ENCODE data around the gene PRR12.

The PRR12 gene

GRCh38 chr19:49591731-49592485, 926 bp downstream of the PRR12 start:
- peak; percentile 30 to 40 for DNase-seq

GRCh38 chr19:49592486-49593232, 1.7 kb downstream of the PRR12 start:
- DNase-seq, result no peak

GRCh38 chr19:49593233-49594113, 2.5 kb downstream of the PRR12 start:
- peak; percentile 92 for DNase-seq

GRCh38 chr19:49594157-49594992, 3.4 kb downstream of the PRR12 start:
- no peak for DNase-seq

- no peak for DNase-seq
These were observed 4.2 kb downstream of the PRR12 start for GRCh38 chr19:49594993-49595818.

GRCh38 chr19:49595819-49596404, 4.9 kb downstream of the PRR12 start:
- no peak for DNase-seq

- no peak for DNase-seq
These were observed 5.4 kb downstream of the PRR12 start for GRCh38 chr19:49596407-49596806.

GRCh38 chr19:49596954-49597702, 6.1 kb downstream of the PRR12 start:
- no peak for DNase-seq

GRCh38 chr19:49597703-49597974, 6.7 kb downstream of the PRR12 start:
- DNase-seq, result no peak

- DNase-seq, result no peak
These were observed 8.7 kb downstream of the PRR12 start for GRCh38 chr19:49599378-49600295.

GRCh38 chr19:49601482-49602038, 10.6 kb downstream of the PRR12 start:
- DNase-seq, result no peak

GRCh38 chr19:49602806-49603205, 11.8 kb downstream of the PRR12 start:
- no peak for DNase-seq

- no peak for DNase-seq
These were observed 14.6 kb downstream of the PRR12 start for GRCh38 chr19:49605605-49606004.

- DNase-seq, result no peak
These were observed 18.6 kb downstream of the PRR12 start for GRCh38 chr19:49609499-49610092.

- DNase-seq, result no peak
These were observed 22.4 kb downstream of the PRR12 start for GRCh38 chr19:49613374-49613773.

GRCh38 chr19:49614096-49614833, 23.3 kb downstream of the PRR12 start:
- DNase-seq, result no peak

GRCh38 chr19:49615861-49616260, 24.9 kb downstream of the PRR12 start:
- DNase-seq, result no peak

GRCh38 chr19:49616532-49616931, 25.6 kb downstream of the PRR12 start:
- no peak for DNase-seq

Measured in stimulated activated CD4-positive, alpha-beta T cell treated with anti-CD3 and anti-CD28 coated beads, Interleukin-4, amount 100 ng/mL, for 4 hours (primary cell).